ENCODE measurements around the gene FAR2. TPM values are rescaled to one million over a fixed set of nuclear protein-coding genes. Genes with fewer than 3 reads are reported as not detected.
A peak's percentile ranks its signal among the peaks of the same experiment; 100 is the strongest.

The FAR2 gene
- total and polyA plus RNA-seq, 2 experiments from 2014 or later: 2.1 to 3.6 TPM

- Histone ChIP-seq H3K27ac (no peak overlapping the region), H3K36me3 (ENCODE audit: low read depth) (no peaks in the 10 kb centered on the region), H3K4me2 (ENCODE audit: unreplicated experiment) (no peak overlapping the region), H2AFZ (no peak overlapping the region), H3K9me2 (ENCODE audit: insufficient read depth) (no peaks in the 10 kb centered on the region), H3K79me2 (ENCODE audit: insufficient read depth) (no peaks in the 10 kb centered on the region), H3K4me1 (ENCODE audit: insufficient read depth) (peaks cover 6% of the 10 kb centered on the region), H4K20me1 (ENCODE audit: insufficient read depth) (no peaks in the 10 kb centered on the region), H3K4me3 (no peak overlapping the region), H3F3A (ENCODE audit: insufficient read depth) (no peaks in the 10 kb centered on the region; the same call in 1 of the 2 replicates), H3K9ac (no peak overlapping the region), H3K27me3 (replicated peaks; ENCODE audit: insufficient read depth) (no peaks in the 10 kb centered on the region), H3K9me3 (ENCODE audit: low read depth) (no peaks in the 10 kb centered on the region)
- 0% methylated on average over 1 of the region's 1 CpG for WGBS, 2 experiments (ENCODE audit: low coverage in 1 of 2, low lambda C conversion rate in 2 of 2, missing lambda C conversion rate in 2 of 2)
- in situ Hi-C loops (cut with MboI): no loop called here
- DNase-seq: no peak
- no peak for TF ChIP-seq EZH2phosphoT487 (IDR thresholded peaks at IDR 0.05; ENCODE audit: insufficient read depth, low read depth)
- TF ChIP-seq EZH2 (IDR thresholded peaks at IDR 0.05; ENCODE audit: insufficient read depth, poor library complexity, severe bottlenecking): no peak
Measured at GRCh38 chr12:29333178-29333577, 184.1 kb downstream of the FAR2 start.

- no peaks in the 10 kb centered on the region for H3K9me2 ChIP-seq (ENCODE audit: insufficient read depth)
- 0 out of 2 replicates have a peak overlapping the region, but pooled peaks have one; percentile 11 for H3K27ac ChIP-seq
- no peak overlapping the region for H3K4me3 ChIP-seq
- WGBS, 2 experiments (ENCODE audit: low coverage in 1 of 2, low lambda C conversion rate in 2 of 2, missing lambda C conversion rate in 2 of 2): 77 to 82% methylated on average over 2 of the region's 2 CpGs
- peaks cover 6% of the 10 kb centered on the region for H3K4me1 ChIP-seq (ENCODE audit: insufficient read depth)
- 0 out of 2 replicates have a peak, but pooled peaks cover 3% of the 10 kb centered on the region for H3K36me3 ChIP-seq (ENCODE audit: low read depth)
- TF ChIP-seq EZH2phosphoT487 (IDR thresholded peaks at IDR 0.05; ENCODE audit: insufficient read depth, low read depth) (no peak), EZH2 (IDR thresholded peaks at IDR 0.05; ENCODE audit: insufficient read depth, poor library complexity, severe bottlenecking) (no peak)
- in situ Hi-C loops (cut with MboI): no loop called here
- no peaks in the 10 kb centered on the region; the same call in 1 of the 2 replicates for H3F3A ChIP-seq (ENCODE audit: insufficient read depth)
- H3K9ac ChIP-seq: no peak overlapping the region
- H3K4me2 ChIP-seq (ENCODE audit: unreplicated experiment): no peak overlapping the region
- DNase-seq: peak; percentile 27
- no peaks in the 10 kb centered on the region for H3K27me3 ChIP-seq (replicated peaks; ENCODE audit: insufficient read depth)
- H4K20me1 ChIP-seq (ENCODE audit: insufficient read depth): no peaks in the 10 kb centered on the region
- H3K9me3 ChIP-seq (ENCODE audit: low read depth): no peaks in the 10 kb centered on the region
- H2AFZ ChIP-seq: no peak overlapping the region
- no peaks in the 10 kb centered on the region for H3K79me2 ChIP-seq (ENCODE audit: insufficient read depth)
Measured at GRCh38 chr12:29334937-29335336, 185.9 kb downstream of the FAR2 start.

GRCh38 chr12:29337325-29337724 lies 188.2 kb downstream of the FAR2 start:
- Histone ChIP-seq H4K20me1 (ENCODE audit: insufficient read depth) (no peaks in the 10 kb centered on the region), H3K4me1 (ENCODE audit: insufficient read depth) (peaks cover 6% of the 10 kb centered on the region), H3K27me3 (replicated peaks; ENCODE audit: insufficient read depth) (no peaks in the 10 kb centered on the region), H3K9me2 (ENCODE audit: insufficient read depth) (no peaks in the 10 kb centered on the region), H3K27ac (no peak overlapping the region), H3K79me2 (ENCODE audit: insufficient read depth) (no peaks in the 10 kb centered on the region), H3K9me3 (ENCODE audit: low read depth) (no peaks in the 10 kb centered on the region), H3K36me3 (ENCODE audit: low read depth) (peaks cover 20% of the 10 kb centered on the region), H2AFZ (no peak overlapping the region), H3K4me2 (ENCODE audit: unreplicated experiment) (no peak overlapping the region), H3K4me3 (no peak overlapping the region), H3F3A (ENCODE audit: insufficient read depth) (no peaks in the 10 kb centered on the region; the same call in 1 of the 2 replicates), H3K9ac (no peak overlapping the region)
- DNase-seq: no peak
- WGBS, 2 experiments (ENCODE audit: low coverage in 1 of 2, low lambda C conversion rate in 2 of 2, missing lambda C conversion rate in 2 of 2): 92 to 94% methylated on average over 1 of the region's 1 CpG
- TF ChIP-seq EZH2phosphoT487 (IDR thresholded peaks at IDR 0.05; ENCODE audit: insufficient read depth, low read depth) (no peak), EZH2 (IDR thresholded peaks at IDR 0.05; ENCODE audit: insufficient read depth, poor library complexity, severe bottlenecking) (no peak)
- in situ Hi-C loops (cut with MboI): no loop called here

- no peak for DNase-seq
Measured at GRCh38 chr12:29343022-29343799, 194.1 kb downstream of the FAR2 start.

More at GRCh38 chr12:29343022-29343799, 194.1 kb downstream of the FAR2 start:
- Histone ChIP-seq H3K4me3 (no peak overlapping the region), H3K79me2 (ENCODE audit: insufficient read depth) (no peaks in the 10 kb centered on the region), H3K9me3 (ENCODE audit: low read depth) (no peaks in the 10 kb centered on the region), H3K27ac (no peak overlapping the region), H3F3A (ENCODE audit: insufficient read depth) (no peaks in the 10 kb centered on the region), H3K4me1 (ENCODE audit: insufficient read depth) (no peaks in the 10 kb centered on the region), H3K9me2 (ENCODE audit: insufficient read depth) (no peaks in the 10 kb centered on the region), H3K4me2 (ENCODE audit: unreplicated experiment) (no peak overlapping the region), H2AFZ (no peak overlapping the region), H4K20me1 (ENCODE audit: insufficient read depth) (no peaks in the 10 kb centered on the region), H3K27me3 (replicated peaks; ENCODE audit: insufficient read depth) (no peaks in the 10 kb centered on the region), H3K9ac (no peak overlapping the region), H3K36me3 (ENCODE audit: low read depth) (peaks cover 56% of the 10 kb centered on the region)
- in situ Hi-C loops (cut with MboI): no loop called here
- 65 to 73% methylated on average over 2 of the region's 2 CpGs for WGBS, 2 experiments (ENCODE audit: low coverage in 1 of 2, low lambda C conversion rate in 2 of 2, missing lambda C conversion rate in 2 of 2)
- TF ChIP-seq EZH2phosphoT487 (IDR thresholded peaks at IDR 0.05; ENCODE audit: insufficient read depth, low read depth): no peak
